NT2/D1 (cell line): Measurements from ENCODE around the gene NKPD1.

Experiments
- DNase-seq: peaks from one replicate; pipeline ENCODE4 v3.0.0-alpha.2; 2011; ENCODE audit warnings: low read depth, low spot score
- H3K27me3 ChIP-seq: 2 replicates; pipeline ENCODE4 v1.6.0; 2011; ENCODE audit warnings: mild to moderate bottlenecking; ENCODE audit not compliant: insufficient read length, insufficient read depth
- H3K36me3 ChIP-seq: 2 replicates; pipeline ENCODE4 v1.6.1; 2011; ENCODE audit warnings: mild to moderate bottlenecking, low read length, mixed read lengths; ENCODE audit not compliant: insufficient read depth, insufficient read length
- H3K4me1 ChIP-seq: 2 replicates; pipeline ENCODE4 v1.5.1; 2011; ENCODE audit not compliant: insufficient read depth, insufficient read length
- H3K4me3 ChIP-seq: 2 replicates; pipeline ENCODE4 v1.5.1; 2011; ENCODE audit warnings: low read depth; ENCODE audit not compliant: insufficient read length
- H3K9ac ChIP-seq: 2 replicates; pipeline ENCODE4 v1.6.0; 2011; ENCODE audit warnings: low read depth; ENCODE audit not compliant: insufficient read length
- H3K9me3 ChIP-seq: 2 replicates; pipeline ENCODE4 v1.5.1; 2011; ENCODE audit warnings: mild to moderate bottlenecking, low read length; ENCODE audit not compliant: insufficient read depth
- SUZ12 ChIP-seq: IDR thresholded peaks from 2 replicates; pipeline ENCODE4 v1.6.1; 2011; ENCODE audit not compliant: insufficient read length, insufficient read depth; ENCODE audit errors: extremely low read depth
- YY1 ChIP-seq: IDR thresholded peaks from 2 replicates; pipeline ENCODE4 v1.6.1; 2011; ENCODE audit not compliant: insufficient read length, insufficient read depth
- ZNF274 ChIP-seq: IDR thresholded peaks from 2 replicates; pipeline ENCODE4 v1.6.1; 2011; ENCODE audit warnings: mild to moderate bottlenecking, low read depth, low read length

The NKPD1 gene

GRCh38 chr19:45133661-45134060, 27.1 kb downstream of the NKPD1 start:
- Histone ChIP-seq H3K27me3 (no peaks in the 10 kb centered on the region), H3K4me1 (peaks cover 11% of the 10 kb centered on the region), H3K9ac (no peak overlapping the region), H3K36me3 (peaks cover 22% of the 10 kb centered on the region), H3K4me3 (no peak overlapping the region), H3K9me3 (no peaks in the 10 kb centered on the region)
- no peak for TF ChIP-seq SUZ12
- no peak for TF ChIP-seq ZNF274
- no peak for TF ChIP-seq YY1
- no peak for DNase-seq

GRCh38 chr19:45130888-45131615, 29.7 kb downstream of the NKPD1 start:
- H3K9ac ChIP-seq, result no peak overlapping the region
- DNase-seq, result no peak
- no peak overlapping the region for H3K4me3 ChIP-seq
- no peaks in the 10 kb centered on the region for H3K27me3 ChIP-seq
- H3K36me3 ChIP-seq, result peaks cover 23% of the 10 kb centered on the region
- H3K9me3 ChIP-seq, result no peaks in the 10 kb centered on the region
- H3K4me1 ChIP-seq, result peaks cover 7% of the 10 kb centered on the region
- TF ChIP-seq YY1, result no peak
- no peak for TF ChIP-seq SUZ12
- TF ChIP-seq ZNF274, result no peak

GRCh38 chr19:45130236-45130635, 30.5 kb downstream of the NKPD1 start:
- Histone ChIP-seq H3K9ac (no peak overlapping the region), H3K4me3 (no peak overlapping the region)

GRCh38 chr19:45128806-45129205, 32.0 kb downstream of the NKPD1 start:
- no peak for DNase-seq
- Histone ChIP-seq H3K27me3 (no peaks in the 10 kb centered on the region), H3K9ac (no peak overlapping the region), H3K9me3 (no peaks in the 10 kb centered on the region), H3K4me3 (no peak overlapping the region), H3K4me1 (peaks cover 10% of the 10 kb centered on the region), H3K36me3 (peaks cover 23% of the 10 kb centered on the region)
- TF ChIP-seq SUZ12, result no peak
- no peak for TF ChIP-seq ZNF274
- TF ChIP-seq YY1, result no peak

More at GRCh38 chr19:45130236-45130635, 30.5 kb downstream of the NKPD1 start:
- no peak for DNase-seq
- peaks cover 10% of the 10 kb centered on the region for H3K4me1 ChIP-seq
- no peaks in the 10 kb centered on the region for H3K9me3 ChIP-seq
- TF ChIP-seq ZNF274, result no peak
- TF ChIP-seq YY1, result no peak
- no peak for TF ChIP-seq SUZ12
- H3K27me3 ChIP-seq, result no peaks in the 10 kb centered on the region
- peaks cover 23% of the 10 kb centered on the region for H3K36me3 ChIP-seq

- H3K4me3 ChIP-seq, result no peak overlapping the region
- no peak overlapping the region for H3K9ac ChIP-seq
- H3K4me1 ChIP-seq, result peaks cover 10% of the 10 kb centered on the region
- H3K27me3 ChIP-seq, result no peaks in the 10 kb centered on the region
- no peaks in the 10 kb centered on the region for H3K9me3 ChIP-seq
- no peak for DNase-seq
- H3K36me3 ChIP-seq, result peaks cover 24% of the 10 kb centered on the region
- TF ChIP-seq ZNF274, result no peak
- TF ChIP-seq SUZ12, result no peak
- no peak for TF ChIP-seq YY1
Measured at GRCh38 chr19:45128146-45128545, 32.6 kb downstream of the NKPD1 start.

- Histone ChIP-seq H3K27me3 (no peaks in the 10 kb centered on the region), H3K4me3 (no peak overlapping the region), H3K36me3 (peaks cover 20% of the 10 kb centered on the region), H3K4me1 (peaks cover 10% of the 10 kb centered on the region), H3K9me3 (no peaks in the 10 kb centered on the region), H3K9ac (no peak overlapping the region)
- DNase-seq, result no peak
- TF ChIP-seq SUZ12, result no peak
- TF ChIP-seq ZNF274, result no peak
Measured at GRCh38 chr19:45126654-45127053, 34.1 kb downstream of the NKPD1 start.

GRCh38 chr19:45125975-45126493, 34.7 kb downstream of the NKPD1 start:
- Histone ChIP-seq H3K9me3 (no peaks in the 10 kb centered on the region), H3K4me3 (no peak overlapping the region), H3K4me1 (peaks cover 9% of the 10 kb centered on the region), H3K27me3 (no peaks in the 10 kb centered on the region), H3K36me3 (peaks cover 19% of the 10 kb centered on the region), H3K9ac (no peak overlapping the region)
- peak; percentile 20 for DNase-seq
- TF ChIP-seq SUZ12 (no peak), YY1 (no peak), ZNF274 (no peak)
